ENCODE measurements around the gene PWP1.
A peak's percentile ranks its signal among the peaks of the same experiment; 100 is the strongest.
"Not testable (repeated sequence)": the region's sequence is repeated elsewhere in the genome, so short reads cannot be mapped to it uniquely, and the experiment has no call there.

PWP1 gene

GRCh38 chr12:107695772-107696171 lies 10.2 kb downstream of the PWP1 start:
- not testable (repeated sequence) for H3K27me3 Mint-ChIP-seq, H3K4me1 Mint-ChIP-seq, H3K9me3 Mint-ChIP-seq, H3K4me3 Mint-ChIP-seq, H3K27ac Mint-ChIP-seq, ATAC-seq, DNase-seq

GRCh38 chr12:107702106-107702505 lies 16.5 kb downstream of the PWP1 start:
- ATAC-seq: no peak
- Mint-ChIP-seq H3K9me3 (peaks cover 0 to 8% of the 10 kb centered on the region in 2 donors), H3K4me3 (no peak overlapping the region), H3K27me3 (no peaks in the 10 kb centered on the region), H3K27ac (no peak overlapping the region), H3K4me1 (no peaks in the 10 kb centered on the region)
- DNase-seq: no peak

- Mint-ChIP-seq H3K4me3 (no peak overlapping the region), H3K27me3 (no peaks in the 10 kb centered on the region), H3K9me3 (peaks cover 0 to 8% of the 10 kb centered on the region in 2 donors), H3K4me1 (no peaks in the 10 kb centered on the region), H3K27ac (peak overlapping the region in 1 of 2 donors; percentile 40)
- ATAC-seq (no peak), DNase-seq (no peak)
These were observed 18.4 kb downstream of the PWP1 start for GRCh38 chr12:107704041-107704440.

- DNase-seq, H3K4me3 Mint-ChIP-seq, H3K4me1 Mint-ChIP-seq, H3K27me3 Mint-ChIP-seq, H3K9me3 Mint-ChIP-seq, ATAC-seq, H3K27ac Mint-ChIP-seq: not testable (repeated sequence)
These were observed 19.9 kb downstream of the PWP1 start for GRCh38 chr12:107705522-107705921.

GRCh38 chr12:107715780-107716179 lies 30.2 kb downstream of the PWP1 start:
- no peaks in the 10 kb centered on the region for H3K4me1 Mint-ChIP-seq
- no peak for DNase-seq
- H3K27me3 Mint-ChIP-seq: no peaks in the 10 kb centered on the region
- no peak overlapping the region for H3K4me3 Mint-ChIP-seq
- H3K27ac Mint-ChIP-seq: no peak overlapping the region
- peaks cover 0 to 5% of the 10 kb centered on the region in 2 donors for H3K9me3 Mint-ChIP-seq
- ATAC-seq: no peak

GRCh38 chr12:107718606-107719005 lies 33.0 kb downstream of the PWP1 start:
- peak overlapping the region in 1 of 2 donors; percentile 20 for H3K27ac Mint-ChIP-seq
- DNase-seq (peak in 1 of 2 donors; percentile 14), ATAC-seq (peak; percentile 64)
- H3K4me3 Mint-ChIP-seq: no peak overlapping the region
- peaks cover 5 to 7% of the 10 kb centered on the region in 2 donors for H3K9me3 Mint-ChIP-seq
- no peaks in the 10 kb centered on the region for H3K27me3 Mint-ChIP-seq
- H3K4me1 Mint-ChIP-seq: no peaks in the 10 kb centered on the region

- not testable (repeated sequence) for H3K4me1 Mint-ChIP-seq, H3K4me3 Mint-ChIP-seq, H3K27me3 Mint-ChIP-seq, H3K27ac Mint-ChIP-seq, ATAC-seq, DNase-seq
- peaks cover 5 to 19% of the 10 kb centered on the region in 2 donors for H3K9me3 Mint-ChIP-seq
These were observed 41.7 kb downstream of the PWP1 start for GRCh38 chr12:107727327-107727726.

GRCh38 chr12:107727742-107728141 lies 42.1 kb downstream of the PWP1 start:
- not testable (repeated sequence) for H3K4me3 Mint-ChIP-seq, DNase-seq, H3K4me1 Mint-ChIP-seq, H3K27me3 Mint-ChIP-seq, ATAC-seq, H3K27ac Mint-ChIP-seq
- peaks cover 5 to 19% of the 10 kb centered on the region in 2 donors for H3K9me3 Mint-ChIP-seq

GRCh38 chr12:107730618-107731341 lies 45.2 kb downstream of the PWP1 start:
- DNase-seq (no peak), ATAC-seq (no peak)
- Mint-ChIP-seq H3K9me3 (no peaks in the 10 kb centered on the region), H3K4me3 (no peak overlapping the region), H3K4me1 (no peaks in the 10 kb centered on the region), H3K27ac (no peak overlapping the region), H3K27me3 (no peaks in the 10 kb centered on the region)

- DNase-seq: no peak
- H3K27ac Mint-ChIP-seq: no peak overlapping the region
- ATAC-seq: no peak
- H3K27me3 Mint-ChIP-seq: no peaks in the 10 kb centered on the region
- no peak overlapping the region for H3K4me3 Mint-ChIP-seq
- H3K9me3 Mint-ChIP-seq: no peaks in the 10 kb centered on the region
- no peaks in the 10 kb centered on the region for H3K4me1 Mint-ChIP-seq
These were observed 45.8 kb downstream of the PWP1 start for GRCh38 chr12:107731366-107731765.

GRCh38 chr12:107732365-107732764 lies 46.8 kb downstream of the PWP1 start:
- H3K4me3 Mint-ChIP-seq: no peak overlapping the region
- DNase-seq: no peak
- H3K4me1 Mint-ChIP-seq: no peaks in the 10 kb centered on the region
- no peak for ATAC-seq
- no peak overlapping the region for H3K27ac Mint-ChIP-seq
- no peaks in the 10 kb centered on the region for H3K27me3 Mint-ChIP-seq
- no peaks in the 10 kb centered on the region for H3K9me3 Mint-ChIP-seq

- Mint-ChIP-seq H3K4me3 (no peak overlapping the region), H3K27me3 (no peaks in the 10 kb centered on the region), H3K27ac (no peak overlapping the region), H3K4me1 (no peaks in the 10 kb centered on the region), H3K9me3 (no peaks in the 10 kb centered on the region)
- DNase-seq: no peak
- no peak for ATAC-seq
These were observed 48.5 kb downstream of the PWP1 start for GRCh38 chr12:107734139-107734538.

GRCh38 chr12:107735763-107736162 lies 50.2 kb downstream of the PWP1 start:
- no peak for ATAC-seq
- no peaks in the 10 kb centered on the region for H3K9me3 Mint-ChIP-seq
- no peak overlapping the region for H3K4me3 Mint-ChIP-seq
- no peaks in the 10 kb centered on the region for H3K27me3 Mint-ChIP-seq
- DNase-seq: no peak
- no peak overlapping the region for H3K27ac Mint-ChIP-seq
- H3K4me1 Mint-ChIP-seq: no peaks in the 10 kb centered on the region

- peak overlapping the region in 1 of 2 donors; percentile 42 for H3K27ac Mint-ChIP-seq
- DNase-seq (no peak), ATAC-seq (no peak)
- H3K4me1 Mint-ChIP-seq: no peaks in the 10 kb centered on the region
- no peaks in the 10 kb centered on the region for H3K9me3 Mint-ChIP-seq
- H3K27me3 Mint-ChIP-seq: no peaks in the 10 kb centered on the region
- H3K4me3 Mint-ChIP-seq: no peak overlapping the region
These were observed 51.3 kb downstream of the PWP1 start for GRCh38 chr12:107736914-107737313.

- DNase-seq: no peak
- H3K4me1 Mint-ChIP-seq: no peaks in the 10 kb centered on the region
- no peak overlapping the region for H3K4me3 Mint-ChIP-seq
- H3K27me3 Mint-ChIP-seq: no peaks in the 10 kb centered on the region
- no peak for ATAC-seq
- H3K27ac Mint-ChIP-seq: no peak overlapping the region
- H3K9me3 Mint-ChIP-seq: no peaks in the 10 kb centered on the region
These were observed 62.9 kb downstream of the PWP1 start for GRCh38 chr12:107748472-107748871.

GRCh38 chr12:107749083-107749482 lies 63.5 kb downstream of the PWP1 start:
- DNase-seq: no peak
- peak; percentile 18 for ATAC-seq
- H3K27ac Mint-ChIP-seq: no peak overlapping the region

GRCh38 chr12:107759410-107759809 lies 73.8 kb downstream of the PWP1 start:
- no peaks in the 10 kb centered on the region for H3K27me3 Mint-ChIP-seq
- no peaks in the 10 kb centered on the region for H3K9me3 Mint-ChIP-seq
- peak overlapping the region; percentile 91 to 93 for H3K27ac Mint-ChIP-seq
- peaks cover 31% of the 10 kb centered on the region for H3K4me1 Mint-ChIP-seq
- peak overlapping the region; percentile 90 to 94 for H3K4me3 Mint-ChIP-seq
- DNase-seq (peak in 1 of 2 donors; percentile 48), ATAC-seq (peak; percentile 39)

More at GRCh38 chr12:107749083-107749482, 63.5 kb downstream of the PWP1 start:
- H3K9me3 Mint-ChIP-seq: no peaks in the 10 kb centered on the region
- H3K4me3 Mint-ChIP-seq: no peak overlapping the region
- H3K4me1 Mint-ChIP-seq: no peaks in the 10 kb centered on the region
- no peaks in the 10 kb centered on the region for H3K27me3 Mint-ChIP-seq

All from stimulated activated naive CD8-positive, alpha-beta T cell treated with anti-CD3 and anti-CD28 coated beads, Interleukin-15, amount 100 ng/mL, for 72 hours (primary cell).